HepG2 (cell line): Measurements from ENCODE around the gene GOLT1A. TPM values are rescaled to one million over a fixed set of nuclear protein-coding genes. Genes with fewer than 3 reads are reported as not detected.

Source experiments
- polyA plus RNA-seq, 8 experiments: library from polyadenylated mRNA; depleted of rRNA in 3 of 8; stranded (reverse) in 7 of 8; unstranded in 1 of 8; fragments of >200 nt; fragmentation: Illumina TruSeq in 4 of 8; extraction: Trizol in 4 of 8; gene quantifications; 2 replicates each; pipeline versions ENCODE4 v1.2.1 to v1.2.3, GENCODE V29; 2011 to 2016; ENCODE audit warnings: low read depth in 4 of 8, missing spikeins in 1 of 8, mixed read lengths in 1 of 8; ENCODE audit not compliant: insufficient read depth in 1 of 8
- total RNA-seq, 5 experiments: library from RNA; depleted of rRNA; stranded (reverse); fragments of >200 nt; fragmentation: Illumina TruSeq; extraction: Trizol; gene quantifications; 2 replicates each; pipeline ENCODE4 v1.2.3, GENCODE V29; 2016; ENCODE audit warnings: low read depth in 1 of 5
- TF ChIP-seq, protein P1 (sequence below): sonication (generic); formaldehyde crosslinking; IDR thresholded peaks from 2 replicates; pipeline ENCODE4 v1.5.0; 2020; ENCODE audit warnings: missing genetic modification reagents

Gene GOLT1A
- total and polyA plus RNA-seq, 2 of the 13 experiments (the other 11 are each of a cell fraction or from before 2014, with no cell fraction given) = 25.8 to 28.0 TPM

DNA sequence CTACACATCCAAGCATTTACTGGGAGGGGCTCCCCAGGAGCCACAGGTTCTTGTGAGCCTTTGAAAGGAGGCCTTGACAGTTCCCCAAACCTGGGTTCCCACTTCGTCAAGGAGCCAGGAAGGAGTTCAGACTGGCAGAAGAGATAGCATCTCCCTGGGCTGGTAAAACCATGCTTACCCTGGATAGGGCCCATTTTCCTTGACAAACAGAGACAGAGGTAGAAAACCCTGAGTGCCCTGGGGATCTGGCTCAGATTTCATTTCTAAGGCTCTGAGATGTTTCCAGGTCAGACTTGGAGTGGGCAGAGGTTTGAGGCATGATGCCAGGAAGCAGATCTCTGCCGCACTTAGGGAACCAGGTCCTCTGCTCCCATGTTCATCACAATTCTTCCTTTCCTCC lies 64.7 kb downstream of the GOLT1A start (continued):
- TF ChIP-seq, protein P1, sequence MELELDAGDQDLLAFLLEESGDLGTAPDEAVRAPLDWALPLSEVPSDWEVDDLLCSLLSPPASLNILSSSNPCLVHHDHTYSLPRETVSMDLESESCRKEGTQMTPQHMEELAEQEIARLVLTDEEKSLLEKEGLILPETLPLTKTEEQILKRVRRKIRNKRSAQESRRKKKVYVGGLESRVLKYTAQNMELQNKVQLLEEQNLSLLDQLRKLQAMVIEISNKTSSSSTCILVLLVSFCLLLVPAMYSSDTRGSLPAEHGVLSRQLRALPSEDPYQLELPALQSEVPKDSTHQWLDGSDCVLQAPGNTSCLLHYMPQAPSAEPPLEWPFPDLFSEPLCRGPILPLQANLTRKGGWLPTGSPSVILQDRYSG (CRISPR knock-in tag) = no peak

Other genes with a start within 250 kb of the GOLT1A start
- gene SOX13, start 140.9 kb downstream of the GOLT1A start, total RNA-seq (2016; rRNA removed; fragmentation: Illumina TruSeq; extraction: Trizol) = 9.3 and 13.3 TPM in 2 replicates
- gene SOX13, start 140.9 kb downstream of the GOLT1A start, polyA plus RNA-seq (2011; rRNA removed) = 15.8 and 19.0 TPM in 2 replicates
- 35.3 and 42.8 TPM in 2 replicates for gene ETNK2, start 61.9 kb downstream of the GOLT1A start, total RNA-seq (2016; rRNA removed; fragmentation: Illumina TruSeq; extraction: Trizol)
- 15.5 and 23.4 TPM in 2 replicates for gene ETNK2, start 61.9 kb downstream of the GOLT1A start, polyA plus RNA-seq (2011; rRNA removed)
- gene REN, start 47.7 kb downstream of the GOLT1A start, total RNA-seq (2016; rRNA removed; fragmentation: Illumina TruSeq; extraction: Trizol) = not detected in 2 replicates
- 0.05 TPM in 1 of 2 replicates, not detected in the other for gene REN, start 47.7 kb downstream of the GOLT1A start, polyA plus RNA-seq (2011; rRNA removed)
- gene KISS1, start 17.5 kb downstream of the GOLT1A start, total RNA-seq (2016; rRNA removed; fragmentation: Illumina TruSeq; extraction: Trizol) = 0.80 TPM in 1 of 2 replicates, not detected in the other
- 0.24 and 0.33 TPM in 2 replicates for gene KISS1, start 17.5 kb downstream of the GOLT1A start, polyA plus RNA-seq (2011; rRNA removed)
- gene PLEKHA6, start 145.9 kb upstream of the GOLT1A start, total RNA-seq (2016; rRNA removed; fragmentation: Illumina TruSeq; extraction: Trizol) = 10.8 and 11.4 TPM in 2 replicates
- 5.3 and 6.4 TPM in 2 replicates for gene PLEKHA6, start 145.9 kb upstream of the GOLT1A start, polyA plus RNA-seq (2011; rRNA removed)
- 20.1 and 23.8 TPM in 2 replicates for gene PPP1R15B, start 197.8 kb upstream of the GOLT1A start, total RNA-seq (2016; rRNA removed; fragmentation: Illumina TruSeq; extraction: Trizol)
- gene PPP1R15B, start 197.8 kb upstream of the GOLT1A start, polyA plus RNA-seq (2011; rRNA removed) = 12.7 and 13.4 TPM in 2 replicates